GM20431 (cell line): Measurements from ENCODE around the gene GFPT2.

ENCODE experiments used
- in situ Hi-C: fragments of 300-500 bp; cut with MseI, MboI; formaldehyde crosslinking; loops from one replicate; pipeline ENCODE4 v1.15.0; 2020; ENCODE audit warnings: low sequenced_read_pairs; ENCODE audit not compliant: unreplicated experiment

The GFPT2 gene

DNA sequence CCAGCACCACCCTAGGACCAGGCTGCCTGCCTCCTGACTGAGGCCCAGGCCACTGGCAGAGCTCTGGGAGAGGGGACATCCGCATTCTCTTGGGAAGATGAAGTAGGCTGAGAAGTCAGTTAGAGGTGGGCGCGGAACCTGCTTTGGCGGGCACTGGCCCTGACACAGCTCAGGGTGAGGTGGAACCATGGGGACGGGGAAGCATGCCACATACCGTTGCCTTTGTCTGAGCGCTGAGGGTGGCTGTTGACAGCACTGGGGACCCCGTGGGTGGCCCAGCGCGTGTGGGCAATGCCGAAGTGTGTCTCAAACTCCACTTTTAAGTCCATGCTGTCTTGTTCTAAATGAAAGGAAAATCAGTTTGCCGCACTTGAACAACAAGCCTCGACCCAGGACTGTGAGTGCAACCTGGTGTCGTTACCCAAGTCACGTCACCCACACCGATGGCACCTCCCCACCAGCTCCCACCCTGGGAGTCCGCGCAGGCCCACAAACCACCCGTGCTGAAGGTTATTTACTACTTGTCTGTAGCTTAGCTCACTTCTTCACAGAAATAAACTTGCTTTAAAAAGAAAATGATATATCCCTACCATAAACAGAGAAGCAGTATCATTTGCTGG is 17.4 kb downstream of the GFPT2 start:
- in situ Hi-C loops, result no loop called here

DNA sequence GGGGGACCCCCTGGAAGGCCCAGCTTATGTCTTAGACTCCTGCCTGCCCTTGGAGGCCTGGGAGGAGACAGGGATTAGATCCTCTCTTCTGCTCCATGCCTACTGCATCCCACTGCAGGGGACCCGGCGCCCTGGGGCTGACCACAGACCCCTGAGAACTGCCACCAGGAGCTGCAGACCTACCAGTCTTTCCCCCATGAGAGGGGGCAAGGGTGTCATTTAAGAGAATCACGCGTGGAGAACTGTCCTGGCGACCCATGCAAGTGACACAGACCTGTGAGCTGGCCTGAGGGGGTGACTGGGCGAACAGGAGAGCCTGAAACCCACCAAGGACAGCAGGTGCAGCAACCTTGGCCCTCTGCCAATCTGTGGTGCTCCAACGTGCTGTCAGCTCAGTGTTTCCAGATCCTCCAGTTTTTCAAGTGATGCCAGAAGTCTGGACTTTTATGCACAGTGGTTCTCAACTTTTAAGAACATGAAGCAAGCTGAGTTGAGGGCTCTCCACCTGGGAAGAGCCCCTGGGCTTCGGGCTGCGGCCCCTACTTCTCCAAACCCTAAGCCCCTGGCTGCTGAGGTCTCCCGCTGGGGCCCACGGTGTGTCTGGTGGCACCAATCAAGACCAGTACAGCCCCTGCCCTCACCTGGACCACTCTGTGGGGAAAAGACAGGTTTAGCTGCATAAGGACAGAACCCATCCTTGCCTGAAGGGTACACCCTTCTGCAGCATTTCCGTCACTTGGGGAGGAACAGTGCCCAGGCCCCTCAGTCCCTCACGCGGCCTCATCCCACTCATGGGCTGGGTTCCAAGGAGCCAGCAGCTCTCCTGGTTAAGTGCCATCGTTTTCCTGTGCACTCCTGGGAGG is 18.2 kb downstream of the GFPT2 start:
- in situ Hi-C loops, result no loop called here

DNA sequence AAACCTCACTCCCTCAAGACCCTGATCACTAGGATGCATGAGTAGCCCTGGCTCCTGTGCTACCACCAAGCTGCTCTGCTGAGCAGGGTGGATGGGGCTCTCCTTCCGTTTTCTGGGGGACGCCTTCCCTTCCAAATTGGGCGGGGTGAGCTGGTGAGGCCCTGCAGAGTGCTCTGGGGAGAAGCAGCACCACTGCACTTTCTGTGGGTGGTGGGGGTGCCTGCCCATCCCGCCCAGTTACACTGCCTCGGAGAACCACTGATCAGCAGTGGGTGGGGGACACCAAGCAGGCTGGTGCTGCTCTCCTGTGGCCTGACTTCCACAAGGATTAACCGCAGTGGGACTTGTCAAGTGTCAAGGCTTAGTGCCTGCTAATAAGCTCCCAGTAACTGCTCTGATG is 19.0 kb downstream of the GFPT2 start:
- in situ Hi-C loops, result no loop called here

DNA sequence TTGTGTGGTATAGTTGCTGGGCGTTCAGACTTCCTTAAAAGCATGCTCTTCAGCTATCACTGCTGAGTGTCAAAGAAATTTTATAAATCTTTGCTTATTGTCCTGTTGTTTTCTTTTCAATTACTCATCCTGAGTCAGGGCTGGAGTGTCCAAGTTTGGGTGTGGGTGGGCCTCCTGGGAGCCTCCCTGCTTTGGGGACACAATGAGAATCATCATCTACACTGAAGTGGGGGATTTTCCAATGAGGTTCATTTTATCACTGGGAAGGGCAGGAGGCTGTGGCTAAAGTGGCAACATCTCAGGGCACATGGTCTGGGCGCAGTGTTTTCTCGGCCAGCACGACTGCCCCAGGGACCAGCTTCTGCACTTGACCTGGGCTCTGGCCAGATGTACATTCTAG is 19.5 kb downstream of the GFPT2 start:
- in situ Hi-C loops, result no loop called here

DNA sequence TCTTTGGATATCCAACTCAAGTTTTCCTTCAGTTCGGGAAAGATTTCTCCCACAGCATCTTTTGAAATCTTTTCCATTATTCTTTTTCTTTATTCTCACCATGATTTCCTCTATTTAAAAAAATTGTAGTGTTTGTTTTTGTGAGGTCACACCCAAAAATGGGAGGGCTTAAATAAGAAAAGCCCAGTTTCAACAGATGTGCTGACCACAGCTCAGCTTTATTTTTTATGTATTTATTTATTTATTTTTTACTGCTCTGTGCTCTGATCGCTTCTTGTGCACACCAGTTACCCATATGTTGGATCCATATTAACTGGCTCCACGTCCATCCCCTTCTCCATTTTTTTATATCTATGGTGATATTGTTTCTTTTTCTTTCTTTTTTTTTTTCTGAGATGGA is 20.3 kb downstream of the GFPT2 start:
- in situ Hi-C loops, result no loop called here

DNA sequence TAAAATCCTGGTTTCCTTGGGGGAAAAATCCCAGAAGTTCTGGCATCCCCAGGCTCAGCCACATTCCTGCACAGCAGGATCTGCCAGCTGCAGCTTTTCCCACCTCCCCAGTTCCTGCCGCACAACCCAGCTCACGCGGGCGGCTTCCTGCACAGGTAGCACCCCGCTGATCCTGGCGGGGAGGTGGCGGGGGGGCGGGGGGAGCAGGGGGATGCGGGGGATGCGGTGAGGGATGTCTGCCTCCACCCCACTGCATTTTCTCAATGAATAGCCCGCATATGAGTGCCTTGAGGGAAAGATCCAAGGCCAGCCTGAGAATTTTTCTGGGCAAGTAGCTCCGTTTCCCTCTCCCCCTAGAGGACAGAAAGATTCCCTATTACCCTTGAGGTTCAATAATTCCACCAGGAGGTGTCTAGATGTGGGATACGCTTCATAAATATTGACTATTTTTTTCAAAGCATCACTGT is 21.1 kb downstream of the GFPT2 start:
- in situ Hi-C loops, result no loop called here

DNA sequence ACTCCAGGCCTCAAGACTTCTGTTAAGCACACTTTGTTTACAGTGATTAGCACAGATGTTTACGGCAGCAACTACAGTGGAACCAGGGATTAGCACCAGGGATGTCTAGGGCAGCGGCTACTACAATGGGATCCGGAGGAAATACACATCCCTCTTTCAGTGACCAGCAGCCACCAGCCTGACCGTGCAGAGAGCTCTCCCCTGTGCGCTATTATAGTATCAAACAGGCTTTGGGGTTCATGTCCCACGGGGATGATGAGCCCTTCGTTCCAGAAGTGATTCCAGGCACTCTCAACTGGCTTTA is 21.5 kb downstream of the GFPT2 start:
- in situ Hi-C loops, result no loop called here

DNA sequence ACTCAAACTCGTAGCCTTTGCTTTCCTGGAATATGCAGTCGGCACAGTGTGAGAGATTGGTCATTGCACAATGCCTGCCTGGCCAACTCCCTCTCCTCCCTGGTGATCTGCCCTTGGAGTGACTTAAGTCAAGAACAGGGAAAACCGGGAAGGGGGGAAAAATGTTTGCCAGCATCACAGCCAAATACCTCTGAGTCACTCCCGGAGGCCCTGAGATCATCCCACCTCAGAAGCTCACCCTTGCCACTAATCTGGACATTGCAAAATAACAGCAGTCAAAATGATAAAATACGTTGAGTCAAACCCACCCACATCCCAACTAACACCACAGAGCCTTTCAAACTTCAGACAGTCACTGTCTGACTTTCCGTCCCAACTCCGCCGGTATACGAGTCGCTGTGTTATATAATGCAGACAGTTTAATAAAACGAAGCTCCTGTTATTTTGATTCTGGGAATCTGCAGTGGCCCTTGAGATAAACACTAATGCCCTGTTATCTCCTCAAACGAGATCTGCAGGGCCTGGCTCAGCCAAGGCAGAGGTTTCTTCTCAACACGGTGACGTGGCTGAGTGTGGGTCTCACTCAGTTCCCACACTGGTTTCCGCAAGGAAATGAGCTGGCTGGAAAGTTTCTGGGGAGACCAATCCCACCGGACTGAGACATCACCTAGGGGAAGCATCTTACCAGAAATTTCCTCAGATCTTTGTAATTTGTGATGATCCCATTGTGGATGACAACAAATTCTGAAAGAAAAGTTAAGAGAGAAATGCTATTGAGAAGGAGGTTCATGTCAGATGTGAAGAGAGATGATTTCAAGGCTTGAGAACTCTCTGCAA is 22.1 kb downstream of the GFPT2 start:
- in situ Hi-C loops, result no loop called here

DNA sequence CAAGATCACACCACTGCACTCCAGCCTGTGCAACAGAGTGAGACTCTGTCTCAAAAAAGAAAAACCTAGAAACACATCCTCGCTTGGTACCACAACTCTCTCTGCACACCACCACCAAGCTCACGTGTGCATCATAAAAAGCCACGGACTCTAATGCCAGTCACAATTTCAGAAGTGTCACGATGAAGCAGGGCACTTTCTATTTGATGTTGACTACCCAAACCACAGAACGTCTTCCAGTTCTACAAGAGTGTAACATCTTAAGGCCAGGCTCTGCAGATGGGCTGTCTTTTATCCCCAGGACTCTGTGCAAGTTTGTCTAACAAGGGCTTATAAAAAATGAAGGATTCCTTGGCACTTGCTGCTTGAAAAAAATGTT is 22.9 kb downstream of the GFPT2 start:
- in situ Hi-C loops, result no loop called here

DNA sequence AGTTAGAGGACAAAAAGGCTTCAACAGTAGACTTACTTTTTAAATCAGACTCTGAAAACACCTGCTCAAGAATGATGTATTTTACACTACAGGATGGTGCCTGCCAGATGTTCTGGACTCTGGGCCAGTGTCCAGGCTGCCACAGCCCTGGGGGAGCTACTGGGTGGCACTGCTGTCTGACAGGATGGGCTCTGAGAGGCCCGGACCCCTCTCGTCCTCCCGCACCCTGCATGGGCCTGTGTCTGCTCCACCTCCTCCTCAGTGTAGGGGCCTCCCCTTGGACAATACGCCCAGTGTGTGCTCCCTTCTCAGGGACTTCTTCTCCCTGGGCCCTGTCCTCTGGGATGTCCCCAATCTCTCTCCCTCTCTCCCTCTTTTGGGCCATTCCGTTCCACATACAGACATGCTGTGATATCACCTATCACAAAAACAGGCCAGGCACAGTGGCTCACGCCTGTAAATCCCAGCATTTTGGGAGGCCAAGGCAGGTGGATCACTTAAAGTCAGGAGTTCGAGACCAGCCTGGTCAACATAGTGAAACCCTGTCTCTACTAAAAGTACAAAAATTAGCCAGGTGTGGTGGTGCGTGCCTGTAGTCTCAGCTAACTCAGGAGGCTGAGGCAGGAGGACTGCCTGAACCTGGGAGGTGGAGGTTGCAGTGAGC is 23.4 kb downstream of the GFPT2 start:
- in situ Hi-C loops, result no loop called here

DNA sequence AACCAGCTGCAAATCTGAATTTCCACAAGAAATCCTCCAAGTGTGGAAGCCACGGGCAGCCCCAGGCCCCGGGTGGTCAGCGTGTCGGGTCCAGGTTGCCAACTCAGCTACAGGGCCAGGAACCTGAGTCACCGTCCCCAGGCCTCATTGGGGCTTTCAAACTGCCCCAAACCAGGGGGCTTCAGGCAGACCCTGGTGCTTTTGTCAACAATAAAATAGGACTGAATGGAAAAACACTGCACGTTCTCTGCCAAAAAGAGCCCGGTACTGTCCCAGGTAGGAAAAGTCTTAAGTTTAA is 24.0 kb downstream of the GFPT2 start:
- in situ Hi-C loops, result no loop called here

DNA sequence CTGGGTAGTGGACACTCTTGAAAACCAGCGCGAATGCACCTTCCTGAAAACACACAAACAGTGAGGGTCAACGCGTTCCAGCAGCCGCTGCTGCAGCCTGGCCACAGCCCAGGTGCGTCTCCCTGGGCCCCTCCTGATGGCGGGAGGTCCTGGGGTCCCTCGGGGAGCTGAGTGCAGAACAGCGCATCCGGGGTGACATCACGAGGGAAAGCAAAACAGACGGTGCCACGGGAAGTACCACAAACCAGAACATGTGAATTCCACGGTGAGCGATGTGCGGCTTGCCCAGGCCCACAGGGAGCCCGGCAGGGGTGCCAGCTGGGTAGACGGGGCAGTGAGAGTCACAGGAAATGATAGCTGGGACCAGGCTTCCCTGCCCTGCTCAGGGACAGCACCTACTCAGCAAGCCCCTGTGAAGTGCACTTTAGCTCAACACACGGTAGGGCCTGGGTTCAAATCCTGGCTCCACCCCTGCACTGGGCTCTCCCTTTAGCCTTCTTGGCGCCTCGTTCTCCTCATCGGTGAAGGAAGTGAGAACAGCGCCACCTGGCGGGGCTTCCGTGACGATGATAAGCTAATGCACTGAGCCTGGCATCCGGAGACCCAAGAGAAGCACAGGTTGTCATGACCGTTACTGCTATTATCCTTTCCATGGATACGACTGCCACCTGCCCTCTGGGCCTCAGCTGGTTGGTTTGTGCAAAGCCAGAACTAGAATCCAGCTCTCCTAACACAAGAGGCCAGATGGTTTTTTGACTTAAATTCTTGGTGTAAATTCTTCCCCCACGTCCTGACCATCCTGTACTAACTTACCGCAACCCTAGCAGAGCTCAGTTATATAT is 24.6 kb downstream of the GFPT2 start:
- in situ Hi-C loops, result no loop called here

DNA sequence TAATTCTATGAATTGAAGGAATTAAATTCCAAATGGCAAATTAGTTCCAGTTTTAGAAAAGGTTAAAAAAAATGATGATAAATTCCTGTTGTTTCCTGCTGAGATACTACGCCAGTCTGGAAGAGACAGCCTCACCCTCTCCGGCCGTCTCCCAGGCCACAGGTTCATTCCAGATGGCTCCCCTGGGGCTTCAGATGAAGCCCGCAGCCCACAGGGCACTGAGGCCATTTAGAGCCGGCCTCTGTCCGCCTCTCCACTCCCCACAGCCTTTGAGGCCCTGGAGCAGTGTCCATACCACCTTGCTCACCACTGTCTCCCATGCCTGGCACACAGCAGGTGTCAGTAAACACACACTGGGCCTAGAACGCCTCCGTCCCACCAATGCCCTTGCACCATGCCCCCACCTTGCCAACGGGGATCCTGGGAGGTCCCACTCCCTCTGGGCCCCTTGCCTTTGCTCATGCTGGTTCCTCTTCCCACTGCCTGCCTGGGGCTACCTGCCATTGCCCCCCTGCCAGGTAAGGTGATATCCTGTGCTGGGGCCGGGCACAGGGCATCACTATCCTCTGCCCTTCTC is 26.1 kb downstream of the GFPT2 start:
- in situ Hi-C loops, result no loop called here

DNA sequence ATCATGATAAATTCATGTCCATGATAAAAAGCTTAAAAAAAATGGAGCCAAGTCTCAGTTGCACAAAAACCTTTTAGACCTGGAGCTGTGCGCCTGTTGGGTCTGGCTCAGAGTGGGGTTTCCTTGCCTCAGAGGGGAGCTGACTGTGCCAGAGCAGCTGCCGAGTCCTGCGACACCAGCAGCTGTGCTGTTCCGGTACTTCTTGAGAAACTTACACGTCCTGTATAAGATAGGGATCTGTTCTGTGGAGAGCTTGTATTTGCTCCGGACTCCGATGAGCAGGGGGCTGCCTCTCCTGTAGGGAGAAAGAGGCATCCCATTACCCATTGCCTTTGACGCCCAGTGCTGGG is 28.6 kb downstream of the GFPT2 start:
- in situ Hi-C loops, result no loop called here

DNA sequence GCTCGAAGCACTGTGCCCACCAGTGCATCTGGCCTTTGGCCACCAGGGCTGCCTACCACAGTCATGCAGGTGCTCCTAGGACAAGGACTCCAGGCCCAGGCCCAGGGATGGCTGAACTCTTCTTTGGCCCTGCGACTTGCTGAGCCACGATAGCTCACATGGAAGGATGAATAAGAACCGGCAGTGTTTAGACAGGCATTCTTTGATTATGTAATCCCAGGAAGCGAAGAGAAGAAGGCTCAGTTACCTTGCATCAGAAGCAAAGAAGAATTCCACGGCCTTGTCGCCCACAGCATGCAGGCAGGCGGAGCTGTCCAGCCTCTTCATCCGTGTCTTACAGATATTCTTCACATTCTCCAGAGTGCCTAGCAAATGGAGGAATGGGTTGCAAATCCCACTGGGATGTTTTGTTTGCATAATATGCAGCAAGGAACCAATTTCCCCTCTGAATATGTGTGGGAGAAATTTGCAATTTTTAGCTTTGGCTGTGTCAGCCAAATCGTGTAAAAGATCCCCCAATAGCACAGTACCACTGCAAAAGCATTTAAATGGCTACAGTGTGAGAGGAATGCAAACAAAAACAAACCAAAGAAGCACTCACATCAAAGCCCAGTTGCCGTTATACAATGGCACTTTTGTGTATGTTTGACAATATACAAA is 29.1 kb downstream of the GFPT2 start:
- in situ Hi-C loops, result no loop called here

DNA sequence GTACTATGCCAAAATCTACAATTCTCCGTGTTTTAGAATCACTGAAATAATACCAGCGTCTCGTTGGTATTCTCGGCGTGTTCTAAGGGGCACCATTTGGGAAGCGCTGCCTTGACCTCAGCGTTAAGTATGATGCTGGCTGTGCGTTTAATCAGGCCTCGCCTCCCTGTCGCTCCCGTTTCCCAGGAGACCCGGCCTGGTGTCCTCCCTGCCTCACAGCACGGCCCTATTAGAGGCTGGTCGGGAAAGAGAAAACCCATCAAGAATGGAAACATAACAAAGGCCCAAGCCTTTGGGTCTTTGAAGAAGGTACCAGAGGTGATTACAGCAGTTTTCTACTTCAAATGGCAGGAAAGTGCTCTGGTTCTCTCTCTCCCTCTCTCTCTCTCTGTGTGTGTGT is 30.0 kb downstream of the GFPT2 start:
- in situ Hi-C loops, result no loop called here

DNA sequence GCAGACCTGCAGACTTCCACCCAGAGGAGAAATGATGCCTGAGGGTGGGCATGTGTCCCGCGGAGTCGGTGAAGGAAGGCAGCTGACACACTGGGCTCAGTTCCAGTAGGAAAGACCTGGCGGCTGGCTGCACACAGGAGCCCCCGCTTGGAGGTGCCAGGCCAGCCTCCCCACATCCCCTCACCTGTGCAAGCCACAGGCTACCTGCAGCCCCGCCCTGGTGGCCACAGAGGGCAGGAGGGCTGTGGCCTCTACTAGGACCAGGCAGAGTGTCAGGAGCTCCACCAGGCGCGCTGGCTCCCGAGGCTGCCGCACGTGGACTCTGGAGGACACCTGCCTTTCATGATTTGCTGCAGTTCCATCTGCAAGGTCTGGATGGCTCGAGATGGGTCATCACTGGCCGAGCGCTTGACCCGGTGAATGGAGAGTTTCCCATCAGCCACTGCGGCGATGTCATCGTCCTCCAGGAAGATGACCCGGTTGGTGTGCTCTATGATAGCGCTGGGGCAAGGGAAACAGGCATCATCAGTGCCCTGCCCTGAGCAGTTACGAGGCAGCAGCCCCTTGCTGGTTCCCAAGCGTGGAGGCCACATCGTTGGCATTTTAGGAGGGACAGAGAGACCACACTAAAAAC is 34.6 kb downstream of the GFPT2 start:
- in situ Hi-C loops, result no loop called here

DNA sequence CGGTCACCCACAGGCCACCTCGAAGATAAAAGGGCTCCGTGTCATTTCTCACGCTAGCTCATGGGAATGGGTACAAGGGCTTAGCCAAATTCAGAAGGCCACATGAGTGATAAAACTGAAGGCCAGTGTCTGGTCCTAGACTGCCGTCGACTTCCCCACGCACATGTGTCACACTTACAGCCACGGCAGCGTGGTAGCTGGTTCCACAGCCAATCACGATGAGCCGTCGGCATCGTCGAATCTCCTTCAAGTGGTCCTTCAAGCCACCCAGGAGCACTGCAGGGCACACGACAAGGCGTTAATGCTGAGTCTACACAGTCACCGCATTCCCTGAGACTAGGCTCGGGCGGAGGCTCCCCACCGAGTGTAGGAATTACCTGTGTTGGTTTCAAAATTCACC is 36.5 kb downstream of the GFPT2 start:
- in situ Hi-C loops, result no loop called here

DNA sequence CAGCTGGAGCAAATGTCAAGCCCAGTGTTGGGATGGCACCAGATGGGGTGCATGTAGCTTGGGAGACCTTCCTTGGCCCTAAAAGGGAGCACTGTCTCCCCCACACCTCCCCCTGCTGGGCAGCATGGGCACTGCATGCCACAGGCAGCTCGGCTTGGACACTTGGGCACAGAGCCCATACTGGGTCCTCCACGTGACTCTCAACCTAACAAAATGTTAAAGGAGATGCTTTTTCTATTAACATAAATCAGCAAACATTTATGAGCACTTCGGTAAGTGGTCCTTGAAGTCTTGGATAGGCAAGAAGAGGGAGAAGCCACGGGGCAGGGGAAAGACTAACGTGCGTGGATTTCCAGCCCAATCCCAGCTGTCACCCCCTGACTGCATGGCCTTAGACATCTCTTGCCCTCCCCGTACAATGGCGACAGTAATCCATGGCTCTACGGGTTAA is 37.3 kb downstream of the GFPT2 start:
- in situ Hi-C loops, result no loop called here
